GM15510 (cell line): ENCODE data around the gene CDK14.

ENCODE experiments used
- POLR2A ChIP-seq: IDR thresholded peaks from 3 replicates; pipeline ENCODE4 v1.6.1; 2011; ENCODE audit warnings: borderline replicate concordance; ENCODE audit not compliant: insufficient read length; ENCODE audit errors: extremely low read depth

The CDK14 gene

DNA sequence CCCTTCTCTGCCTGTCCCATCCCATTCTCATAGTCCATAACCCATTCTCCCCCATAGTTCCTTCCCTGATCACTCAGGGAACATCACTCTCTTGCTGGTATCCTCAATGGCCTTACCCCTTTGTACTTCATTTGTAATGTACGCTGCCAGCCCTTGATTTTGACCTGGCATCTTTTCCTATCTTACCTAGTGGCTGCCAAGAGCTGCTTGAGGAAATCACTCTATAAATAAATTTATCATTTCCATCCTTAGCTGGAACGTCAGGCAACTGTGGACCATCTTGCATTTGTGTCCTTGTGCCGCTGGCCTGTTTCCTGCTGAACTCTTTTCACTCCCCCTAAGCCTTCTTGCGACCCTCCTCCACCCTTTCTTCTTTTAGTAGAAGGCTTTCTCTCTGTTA, 14.0 kb downstream of the CDK14 start:
- TF ChIP-seq POLR2A, result no peak

DNA sequence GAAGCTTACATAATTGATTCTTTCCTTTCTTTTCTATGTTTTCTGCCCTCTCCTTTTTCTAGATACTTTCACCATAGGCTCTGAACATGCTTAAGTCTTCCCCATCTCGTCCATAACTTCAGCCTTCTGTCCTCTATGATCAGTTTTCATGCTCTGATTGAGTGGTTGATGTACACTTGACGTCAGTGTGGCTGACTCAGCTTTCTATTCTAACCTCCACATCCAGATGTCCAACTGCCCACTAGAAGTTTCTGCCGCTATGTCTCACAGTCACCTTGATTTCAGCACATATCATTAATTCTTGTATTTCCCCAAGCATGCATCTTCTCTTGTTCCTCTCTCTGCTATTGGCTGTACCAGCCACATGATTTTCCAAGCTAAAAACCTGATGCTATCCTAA, 15.0 kb downstream of the CDK14 start:
- TF ChIP-seq POLR2A, result no peak

DNA sequence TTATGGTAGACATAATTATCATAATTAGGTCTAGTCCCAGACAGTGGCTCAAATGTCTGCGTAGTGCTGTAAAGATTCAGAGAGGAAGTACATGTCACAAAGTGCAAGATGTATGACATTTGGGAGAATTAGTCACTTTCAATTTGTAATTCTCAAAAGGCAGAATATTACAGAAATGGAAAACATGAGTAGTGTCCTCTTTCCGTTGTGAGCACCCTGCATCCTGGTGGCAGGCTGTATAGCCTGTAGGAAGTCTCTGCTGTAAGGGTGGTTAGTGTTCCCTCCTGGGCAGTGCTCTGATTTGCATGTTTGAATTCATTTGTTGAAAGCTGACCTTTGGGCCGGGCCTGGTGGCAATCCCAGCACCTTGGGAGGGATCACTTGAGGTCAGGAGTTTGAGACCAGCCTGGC, 17.0 kb downstream of the CDK14 start:
- peak; percentile 13 for TF ChIP-seq POLR2A

DNA sequence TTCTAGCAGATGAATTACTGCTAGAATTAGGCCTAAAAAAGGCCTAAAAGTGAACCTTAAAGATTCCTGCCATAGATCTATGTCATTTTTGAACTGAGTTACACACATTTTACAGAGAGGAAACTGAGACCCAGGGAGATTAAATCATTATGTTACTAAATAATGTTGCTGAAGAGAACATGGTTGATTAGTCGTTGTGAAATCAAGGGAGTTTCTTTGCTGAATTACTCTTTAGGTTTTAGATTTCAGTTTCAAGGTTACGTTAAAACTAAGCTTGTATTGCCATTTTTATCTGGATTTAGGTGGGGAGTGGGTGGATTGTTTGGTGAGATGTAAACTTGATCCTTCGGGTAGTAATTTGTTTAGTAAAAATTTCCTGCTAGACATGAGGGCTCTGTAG, 21.3 kb downstream of the CDK14 start:
- no peak for TF ChIP-seq POLR2A

DNA sequence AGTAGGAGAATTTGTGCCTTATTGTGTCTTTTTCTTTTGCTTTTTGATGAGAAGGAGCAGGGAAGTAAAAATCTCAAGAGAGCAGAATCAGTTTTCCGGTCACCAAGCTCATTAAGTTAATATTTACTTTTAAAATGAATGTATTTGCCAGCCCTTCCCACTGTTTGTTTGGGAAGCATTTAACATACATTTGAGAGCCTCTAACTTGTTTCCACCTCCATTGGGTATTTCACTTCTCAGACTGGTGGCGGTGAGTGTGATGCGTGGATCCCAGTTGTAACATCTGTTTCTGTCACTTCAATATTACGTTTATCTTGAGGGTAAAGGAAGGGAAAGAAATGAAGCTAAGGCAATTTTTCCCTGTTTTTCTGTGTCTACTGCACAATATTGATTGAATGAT, 22.8 kb downstream of the CDK14 start:
- no peak for TF ChIP-seq POLR2A

DNA sequence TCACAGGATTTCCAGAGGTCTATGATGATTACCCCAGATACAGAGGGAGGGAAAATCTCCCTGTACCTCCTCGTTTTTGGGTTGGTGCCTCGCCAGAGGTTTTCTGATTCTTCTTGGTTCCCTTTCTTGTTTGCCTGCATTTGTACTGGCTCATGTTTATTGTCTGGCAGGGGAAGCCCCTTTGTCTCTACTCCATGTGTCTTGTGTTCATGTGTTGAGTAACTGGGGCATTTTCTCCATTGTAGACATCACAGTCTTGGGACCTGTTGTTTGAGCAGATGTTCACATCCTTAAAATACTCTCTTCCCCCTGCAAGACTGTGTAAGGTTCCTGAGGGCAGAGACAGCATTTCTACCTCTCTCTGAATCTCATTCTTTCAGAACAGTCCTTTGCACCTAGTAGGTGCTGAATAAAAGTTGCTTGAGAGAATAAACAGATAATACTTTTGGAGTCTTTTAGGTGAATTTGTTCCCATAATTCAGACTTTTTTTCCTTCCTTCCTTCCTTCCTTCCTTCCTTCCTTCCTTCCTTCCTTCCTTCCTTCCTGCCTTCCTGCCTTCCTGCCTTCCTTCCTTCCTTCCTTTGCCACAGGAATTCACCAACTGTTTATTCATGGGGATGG, 25.1 kb downstream of the CDK14 start:
- no peak for TF ChIP-seq POLR2A

DNA sequence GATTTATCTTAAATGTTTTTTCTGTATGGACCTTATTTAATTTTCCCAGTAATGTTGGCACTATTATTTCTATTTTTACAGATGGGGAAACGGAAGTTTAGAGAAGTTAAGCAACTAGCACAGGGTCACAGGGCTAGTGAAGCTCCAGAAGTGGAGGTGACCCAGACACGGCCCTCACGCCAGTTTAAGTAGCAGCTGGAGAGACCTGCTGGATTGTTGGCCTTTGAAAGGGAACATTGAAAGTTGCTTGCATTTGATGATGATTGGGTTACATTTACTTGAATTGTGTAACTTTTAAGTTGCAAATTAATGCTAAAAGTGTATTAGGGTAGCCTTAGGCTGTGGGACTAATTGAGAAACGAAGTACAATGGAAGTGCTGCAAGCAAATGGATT, 25.6 kb downstream of the CDK14 start:
- TF ChIP-seq POLR2A, result no peak

DNA sequence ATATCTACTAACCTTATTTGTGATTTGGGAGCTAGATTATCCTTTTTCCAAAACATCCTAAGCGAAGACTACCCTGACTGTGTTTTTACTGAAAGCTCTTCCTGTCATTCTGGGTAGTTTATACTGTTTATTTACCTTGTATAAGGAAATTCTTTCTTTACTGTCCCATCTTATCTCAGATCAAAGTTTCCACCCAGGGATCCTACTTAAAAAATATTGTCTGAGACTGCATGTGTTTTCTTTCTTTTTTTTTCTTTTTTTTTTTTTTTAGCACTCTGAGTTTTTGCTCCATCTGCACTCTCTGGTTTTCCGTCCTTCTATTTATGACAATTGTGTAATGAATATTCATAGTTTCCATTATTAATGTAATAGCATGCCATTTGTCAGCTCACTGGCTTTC, 26.5 kb downstream of the CDK14 start:
- TF ChIP-seq POLR2A, result no peak

DNA sequence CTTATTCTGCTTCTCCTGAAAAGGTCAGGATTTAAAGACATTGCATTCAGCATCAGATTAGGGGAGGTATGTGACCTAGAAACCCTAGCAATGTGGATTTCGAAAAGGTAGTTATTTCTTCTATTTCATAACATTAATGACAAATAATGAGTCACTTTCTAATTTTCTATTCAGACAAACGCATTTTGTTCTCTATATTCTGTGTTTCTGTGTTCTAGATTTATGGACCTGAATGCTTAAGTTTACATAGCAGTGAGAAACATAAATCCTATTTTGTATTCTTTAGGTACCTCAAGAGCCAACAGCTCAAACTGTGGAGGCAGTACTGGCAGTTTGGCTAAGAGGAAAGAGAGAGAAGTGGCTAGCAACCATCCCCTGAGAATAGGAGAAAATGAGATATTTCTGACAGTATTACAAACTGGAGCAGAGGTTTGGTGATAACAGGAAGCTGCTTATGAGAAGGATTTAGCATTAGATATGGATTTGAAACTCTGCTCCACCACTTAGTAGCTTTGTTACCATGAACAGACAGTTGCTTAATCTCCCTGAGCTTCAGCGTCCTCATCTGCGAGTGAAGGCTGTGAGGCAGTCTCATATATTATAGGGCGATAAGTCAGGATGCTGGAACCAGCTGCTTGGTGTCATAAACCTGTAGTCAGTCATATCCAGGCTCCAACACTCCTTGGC, 28.2 kb downstream of the CDK14 start:
- TF ChIP-seq POLR2A, result no peak

DNA sequence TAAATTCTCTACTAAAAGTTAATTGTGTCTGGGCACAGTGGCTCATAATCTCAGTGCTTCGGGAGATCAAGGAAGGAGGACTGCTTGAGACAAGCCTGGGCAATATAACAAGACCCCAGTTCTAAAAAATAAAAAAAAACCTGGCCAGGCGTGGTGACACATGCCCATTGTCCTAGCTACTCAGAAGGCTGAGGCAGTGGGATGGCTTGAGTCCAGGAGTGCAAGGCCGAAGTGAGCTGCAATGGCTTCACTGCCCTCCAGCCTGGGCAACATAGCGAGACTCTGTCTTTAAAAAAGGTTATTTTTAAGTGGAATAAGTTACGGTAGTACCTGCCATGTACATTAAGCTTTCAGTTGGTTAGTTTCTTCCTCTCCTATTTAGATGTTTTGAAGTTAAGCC, 28.9 kb downstream of the CDK14 start:
- TF ChIP-seq POLR2A, result no peak

DNA sequence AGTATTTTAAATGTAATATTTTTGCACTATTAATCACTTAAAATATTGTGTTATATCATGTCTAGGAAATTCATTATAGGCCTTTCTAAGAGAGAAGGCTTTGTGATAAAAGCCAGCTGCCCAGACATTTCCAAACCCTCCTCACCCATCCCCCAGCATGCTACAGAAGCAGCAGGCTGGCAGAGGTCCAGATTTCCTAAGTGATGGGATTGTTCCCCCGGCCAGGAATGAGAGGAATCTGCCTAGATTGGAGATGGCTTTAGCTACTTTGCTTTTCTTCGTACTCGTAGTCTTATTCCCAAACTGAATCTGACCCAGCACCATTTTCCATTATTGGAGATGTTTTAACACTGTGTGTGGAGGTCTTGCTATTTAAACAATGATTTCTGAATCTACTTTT, 29.4 kb downstream of the CDK14 start:
- no peak for TF ChIP-seq POLR2A

DNA sequence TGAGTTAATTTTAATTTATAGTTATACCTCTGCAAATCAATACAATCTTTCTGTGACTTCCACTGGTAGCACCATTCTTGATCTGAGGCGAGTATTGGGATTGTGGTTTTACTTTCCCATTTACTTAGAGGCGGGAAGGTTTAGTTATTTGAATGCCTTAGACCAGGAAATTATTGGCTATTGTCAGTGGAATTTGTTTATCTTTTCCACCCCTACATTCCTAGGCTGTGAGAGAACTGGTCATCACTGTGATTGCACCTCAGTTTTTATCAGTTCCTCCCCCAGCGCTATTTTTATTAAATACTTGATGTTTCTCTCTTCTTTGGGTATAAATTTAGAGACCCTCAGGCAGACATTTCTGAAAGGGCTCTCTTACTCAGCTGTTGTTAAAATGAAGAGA, 29.9 kb downstream of the CDK14 start:
- TF ChIP-seq POLR2A, result no peak

DNA sequence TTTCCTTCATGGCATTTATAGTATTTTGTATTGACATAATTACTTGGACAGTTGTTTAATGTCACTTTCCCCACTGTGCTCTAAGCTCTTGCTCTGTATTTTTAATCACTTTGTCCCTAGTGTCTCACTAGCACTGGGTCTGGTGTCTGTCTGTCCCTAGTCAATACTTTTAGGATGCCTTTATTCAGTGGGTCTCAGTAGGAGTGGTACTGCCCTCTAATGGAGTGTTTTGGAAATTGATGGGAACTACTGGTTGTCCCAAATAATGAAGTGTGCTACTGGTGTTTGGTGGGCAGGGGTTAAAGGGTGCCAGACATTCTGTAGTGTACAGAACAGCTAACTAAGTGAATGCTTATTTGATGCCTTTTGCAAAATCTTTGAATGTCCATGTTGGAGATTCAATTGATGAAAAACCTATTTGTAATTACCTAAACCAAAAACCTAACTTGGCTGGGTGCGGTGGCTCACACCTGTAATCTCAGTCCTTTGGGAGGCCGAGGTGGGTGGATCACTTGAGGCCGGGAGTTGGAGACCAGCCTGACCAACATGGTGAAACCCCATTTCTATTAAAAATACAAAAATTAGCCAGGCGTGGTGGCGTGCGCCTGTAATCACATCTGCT, 33.3 kb downstream of the CDK14 start:
- TF ChIP-seq POLR2A, result no peak

DNA sequence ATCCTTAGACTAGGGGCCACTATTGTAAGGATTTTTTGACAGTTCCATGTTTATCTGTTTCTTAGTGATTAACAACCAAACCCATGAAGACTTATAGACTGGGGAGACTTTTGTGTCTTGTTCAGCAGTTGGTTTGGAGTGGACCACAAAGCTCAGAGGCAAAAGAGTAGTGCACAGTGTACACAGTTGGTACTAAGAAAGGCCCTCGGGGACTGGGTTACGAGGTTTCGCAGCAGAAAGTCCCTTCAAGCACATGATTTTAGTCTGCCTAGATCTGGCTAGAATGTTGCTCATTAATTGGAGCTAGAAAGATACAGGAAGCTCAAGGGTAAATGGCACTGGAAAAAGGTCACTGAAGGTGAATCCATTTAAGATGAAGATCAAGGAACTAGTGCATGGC, 35.4 kb downstream of the CDK14 start:
- no peak for TF ChIP-seq POLR2A

DNA sequence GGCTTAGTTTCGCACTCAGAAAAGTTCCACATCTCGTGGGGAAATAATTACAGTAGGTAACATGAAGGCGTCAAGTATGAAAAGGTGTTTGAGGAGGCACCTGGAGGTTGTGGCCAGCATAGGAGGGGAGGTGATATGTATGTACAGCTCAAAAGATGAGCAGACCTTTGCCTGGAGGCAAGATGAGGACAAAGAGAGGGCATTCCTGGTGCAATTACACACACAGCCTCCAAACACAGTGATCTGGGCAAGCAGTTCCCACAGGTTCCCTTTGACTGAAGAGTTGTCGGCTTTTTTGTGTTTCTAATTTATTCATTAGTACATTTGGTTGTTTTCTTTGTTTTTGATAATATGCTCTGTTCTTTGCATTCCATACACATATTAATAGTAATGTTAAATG, 46.9 kb downstream of the CDK14 start:
- TF ChIP-seq POLR2A, result no peak

DNA sequence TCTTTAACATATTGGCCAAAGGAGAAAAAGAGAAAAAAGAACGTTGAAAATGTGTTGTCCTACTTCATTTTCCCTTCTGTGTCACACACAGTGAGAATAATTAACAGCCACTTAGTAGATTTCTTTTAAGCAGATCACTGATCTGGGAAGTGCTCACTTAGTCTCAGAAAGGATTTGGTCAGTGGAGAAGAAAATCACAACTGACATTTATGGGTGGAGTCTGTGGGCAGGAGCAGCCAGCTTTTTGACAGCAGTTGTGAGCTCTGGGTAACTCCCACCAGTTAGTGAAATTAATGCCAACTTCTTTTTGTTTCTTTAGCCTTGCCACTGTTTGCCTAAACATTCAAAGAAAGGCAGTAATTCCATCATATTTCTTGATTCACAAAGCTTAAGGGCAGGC, 49.7 kb downstream of the CDK14 start:
- TF ChIP-seq POLR2A, result no peak
